ENCODE data around the gene PPP1R12C.

DNA sequence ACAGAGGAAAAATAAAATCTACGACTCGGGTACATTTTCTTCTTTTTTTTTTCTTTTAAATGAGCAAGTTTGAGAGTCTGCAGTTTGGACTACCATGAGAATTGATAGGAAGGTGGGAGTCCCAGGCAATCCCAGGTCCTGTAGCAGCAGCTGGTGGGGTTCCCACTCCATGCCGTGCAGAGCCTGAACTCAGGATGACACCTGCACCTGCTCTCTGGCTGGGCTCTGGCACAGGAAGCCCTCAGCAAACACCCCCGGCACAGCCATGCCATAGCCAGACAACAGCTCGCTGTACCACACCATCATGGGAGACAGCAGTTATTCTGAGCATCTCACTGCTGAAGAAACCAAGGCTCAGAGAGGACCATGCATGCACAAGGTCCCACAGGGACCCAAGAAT is 73.2 kb downstream of the PPP1R12C start:
- TF ChIP-seq, protein P1, sequence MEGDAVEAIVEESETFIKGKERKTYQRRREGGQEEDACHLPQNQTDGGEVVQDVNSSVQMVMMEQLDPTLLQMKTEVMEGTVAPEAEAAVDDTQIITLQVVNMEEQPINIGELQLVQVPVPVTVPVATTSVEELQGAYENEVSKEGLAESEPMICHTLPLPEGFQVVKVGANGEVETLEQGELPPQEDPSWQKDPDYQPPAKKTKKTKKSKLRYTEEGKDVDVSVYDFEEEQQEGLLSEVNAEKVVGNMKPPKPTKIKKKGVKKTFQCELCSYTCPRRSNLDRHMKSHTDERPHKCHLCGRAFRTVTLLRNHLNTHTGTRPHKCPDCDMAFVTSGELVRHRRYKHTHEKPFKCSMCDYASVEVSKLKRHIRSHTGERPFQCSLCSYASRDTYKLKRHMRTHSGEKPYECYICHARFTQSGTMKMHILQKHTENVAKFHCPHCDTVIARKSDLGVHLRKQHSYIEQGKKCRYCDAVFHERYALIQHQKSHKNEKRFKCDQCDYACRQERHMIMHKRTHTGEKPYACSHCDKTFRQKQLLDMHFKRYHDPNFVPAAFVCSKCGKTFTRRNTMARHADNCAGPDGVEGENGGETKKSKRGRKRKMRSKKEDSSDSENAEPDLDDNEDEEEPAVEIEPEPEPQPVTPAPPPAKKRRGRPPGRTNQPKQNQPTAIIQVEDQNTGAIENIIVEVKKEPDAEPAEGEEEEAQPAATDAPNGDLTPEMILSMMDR (IDR thresholded peaks at IDR 0.05) = no peak
- TF ChIP-seq POLR2A (IDR thresholded peaks at IDR 0.05) (no peak), POLR2AphosphoS5 (IDR thresholded peaks at IDR 0.05) (no peak)

Data from breast epithelium (tissue), 3 donors.